Stomach smooth muscle (tissue), 2 donors: ENCODE data around the gene ROR2.
"Not testable (repeated sequence)": the region's sequence is repeated elsewhere in the genome, so short reads cannot be mapped to it uniquely, and the experiment has no call there.

ENCODE experiments used
- H3K27ac ChIP-seq: one replicate; pipeline ENCODE4 v1.7.0; 2013; ENCODE audit warnings: mild to moderate bottlenecking, low read length, inconsistent platforms
- H3K27me3 ChIP-seq, 2 donors: one replicate each; pipeline ENCODE4 v1.7.0; 2013; ENCODE audit warnings: low read length in 2 of 2; ENCODE audit not compliant: insufficient read depth in 2 of 2, control insufficient read depth in 1 of 2
- H3K36me3 ChIP-seq, 2 donors: one replicate each; pipeline ENCODE4 v1.7.0; 2013; ENCODE audit warnings: low read length in 2 of 2; ENCODE audit not compliant: control insufficient read depth in 2 of 2, insufficient read depth in 2 of 2
- H3K4me1 ChIP-seq: one replicate; pipeline ENCODE4 v1.7.0; 2013; ENCODE audit warnings: low read length; ENCODE audit not compliant: control insufficient read depth, insufficient read depth
- H3K4me3 ChIP-seq, 2 donors: one replicate each; pipeline ENCODE4 v1.7.0; 2013; ENCODE audit warnings: low read length in 2 of 2
- H3K9ac ChIP-seq, 2 donors: one replicate each; pipeline ENCODE4 v1.7.0; 2013; ENCODE audit warnings: low read length in 2 of 2, mild to moderate bottlenecking in 1 of 2
- H3K9me3 ChIP-seq, 2 donors: one replicate each; pipeline ENCODE4 v1.7.0; 2013; ENCODE audit warnings: low read length in 2 of 2; ENCODE audit not compliant: control insufficient read depth in 2 of 2
- donor health status: healthy.
- donor health status: Pancreatic carcinoma.

The ROR2 gene

GRCh38 chr9:91519520-91520277, 430.3 kb downstream of the ROR2 start:
- Histone ChIP-seq H3K27me3 (no peaks in the 10 kb centered on the region), H3K4me3 (no peak overlapping the region), H3K9ac (no peak overlapping the region), H3K9me3 (peaks cover 0 to 1% of the 10 kb centered on the region in 2 donors), H3K36me3 (no peaks in the 10 kb centered on the region), H3K27ac (no peak overlapping the region), H3K4me1 (no peaks in the 10 kb centered on the region)

- Histone ChIP-seq H3K36me3 (no peaks in the 10 kb centered on the region), H3K4me3 (no peak overlapping the region), H3K4me1 (no peaks in the 10 kb centered on the region), H3K27me3 (no peaks in the 10 kb centered on the region), H3K9ac (no peak overlapping the region), H3K9me3 (no peaks in the 10 kb centered on the region), H3K27ac (no peak overlapping the region)
Measured at GRCh38 chr9:91518462-91518861, 431.6 kb downstream of the ROR2 start.

GRCh38 chr9:91517801-91518200, 432.2 kb downstream of the ROR2 start:
- Histone ChIP-seq H3K9ac (no peak overlapping the region), H3K36me3 (no peaks in the 10 kb centered on the region), H3K27ac (no peak overlapping the region), H3K9me3 (no peaks in the 10 kb centered on the region), H3K27me3 (no peaks in the 10 kb centered on the region), H3K4me3 (no peak overlapping the region), H3K4me1 (no peaks in the 10 kb centered on the region)

GRCh38 chr9:91517332-91517731, 432.7 kb downstream of the ROR2 start:
- not testable (repeated sequence) for H3K27ac ChIP-seq, H3K4me1 ChIP-seq, H3K27me3 ChIP-seq, H3K9me3 ChIP-seq, H3K36me3 ChIP-seq, H3K9ac ChIP-seq, H3K4me3 ChIP-seq

GRCh38 chr9:91516777-91517176, 433.3 kb downstream of the ROR2 start:
- Histone ChIP-seq H3K27me3 (no peaks in the 10 kb centered on the region), H3K36me3 (no peaks in the 10 kb centered on the region), H3K4me1 (no peaks in the 10 kb centered on the region), H3K27ac (no peak overlapping the region), H3K9me3 (no peaks in the 10 kb centered on the region), H3K4me3 (no peak overlapping the region), H3K9ac (no peak overlapping the region)

GRCh38 chr9:91516081-91516480, 433.9 kb downstream of the ROR2 start:
- Histone ChIP-seq H3K9me3 (no peaks in the 10 kb centered on the region), H3K4me1 (no peaks in the 10 kb centered on the region), H3K9ac (no peak overlapping the region), H3K27ac (no peak overlapping the region), H3K27me3 (no peaks in the 10 kb centered on the region), H3K36me3 (no peaks in the 10 kb centered on the region), H3K4me3 (no peak overlapping the region)

GRCh38 chr9:91515074-91515687, 434.8 kb downstream of the ROR2 start:
- Histone ChIP-seq H3K9me3 (no peaks in the 10 kb centered on the region), H3K27me3 (no peaks in the 10 kb centered on the region), H3K4me1 (no peaks in the 10 kb centered on the region), H3K27ac (no peak overlapping the region), H3K9ac (no peak overlapping the region), H3K4me3 (peak overlapping the region in 1 of 2 donors; percentile 16), H3K36me3 (no peaks in the 10 kb centered on the region)
